ENCODE results near the gene CUX1. TPM values are rescaled to one million over a fixed set of nuclear protein-coding genes. Genes with fewer than 3 reads are reported as not detected.

Gene CUX1
- total RNA-seq, 1 donor from 2014 or later, result 56.5 TPM

GRCh38 chr7:101974393-101974792, 157.0 kb downstream of the CUX1 start:
- H3K4me1 Mint-ChIP-seq (ENCODE audit: low read depth, unreplicated experiment), result peaks cover 11% of the 10 kb centered on the region
- DNase-seq, result no peak
- H3K27me3 Mint-ChIP-seq (ENCODE audit: unreplicated experiment), result peaks cover 4% of the 10 kb centered on the region
- no peak for TF ChIP-seq CTCF (IDR thresholded peaks at IDR 0.05; ENCODE audit: partially characterized antibody, unreplicated experiment)
- H3K36me3 Mint-ChIP-seq (ENCODE audit: unreplicated experiment), result no peaks in the 10 kb centered on the region
- H3K9me3 Mint-ChIP-seq (ENCODE audit: unreplicated experiment), result peaks cover 6% of the 10 kb centered on the region
- H3K4me3 Mint-ChIP-seq (ENCODE audit: unreplicated experiment), result no peak overlapping the region
- H3K27ac Mint-ChIP-seq (ENCODE audit: unreplicated experiment), result no peak overlapping the region

- H3K4me1 Mint-ChIP-seq (ENCODE audit: low read depth, unreplicated experiment), result peaks cover 9% of the 10 kb centered on the region
These were observed 157.6 kb downstream of the CUX1 start for GRCh38 chr7:101975046-101975445.

GRCh38 chr7:101976411-101976810, 159.0 kb downstream of the CUX1 start:
- no peak for DNase-seq
- H3K27ac Mint-ChIP-seq (ENCODE audit: unreplicated experiment), result no peak overlapping the region
- no peak for TF ChIP-seq CTCF (IDR thresholded peaks at IDR 0.05; ENCODE audit: partially characterized antibody, unreplicated experiment)
- peaks cover 4% of the 10 kb centered on the region for H3K27me3 Mint-ChIP-seq (ENCODE audit: unreplicated experiment)
- H3K4me1 Mint-ChIP-seq (ENCODE audit: low read depth, unreplicated experiment), result peaks cover 11% of the 10 kb centered on the region
- H3K36me3 Mint-ChIP-seq (ENCODE audit: unreplicated experiment), result no peaks in the 10 kb centered on the region
- no peak overlapping the region for H3K4me3 Mint-ChIP-seq (ENCODE audit: unreplicated experiment)
- peaks cover 4% of the 10 kb centered on the region for H3K9me3 Mint-ChIP-seq (ENCODE audit: unreplicated experiment)

More at GRCh38 chr7:101975046-101975445, 157.6 kb downstream of the CUX1 start:
- Mint-ChIP-seq H3K36me3 (ENCODE audit: unreplicated experiment) (no peaks in the 10 kb centered on the region), H3K27ac (ENCODE audit: unreplicated experiment) (no peak overlapping the region), H3K4me3 (ENCODE audit: unreplicated experiment) (no peak overlapping the region), H3K27me3 (ENCODE audit: unreplicated experiment) (peaks cover 4% of the 10 kb centered on the region), H3K9me3 (ENCODE audit: unreplicated experiment) (peaks cover 6% of the 10 kb centered on the region)
- TF ChIP-seq CTCF (IDR thresholded peaks at IDR 0.05; ENCODE audit: partially characterized antibody, unreplicated experiment), result no peak
- DNase-seq, result no peak

- H3K9me3 Mint-ChIP-seq (ENCODE audit: unreplicated experiment), result peaks cover 4% of the 10 kb centered on the region
These were observed 159.8 kb downstream of the CUX1 start for GRCh38 chr7:101977249-101977648.

GRCh38 chr7:101978683-101979082, 161.3 kb downstream of the CUX1 start:
- TF ChIP-seq CTCF (IDR thresholded peaks at IDR 0.05; ENCODE audit: partially characterized antibody, unreplicated experiment), result no peak
- Mint-ChIP-seq H3K27me3 (ENCODE audit: unreplicated experiment) (peaks cover 5% of the 10 kb centered on the region), H3K9me3 (ENCODE audit: unreplicated experiment) (peaks cover 8% of the 10 kb centered on the region), H3K4me3 (ENCODE audit: unreplicated experiment) (no peak overlapping the region), H3K36me3 (ENCODE audit: unreplicated experiment) (no peaks in the 10 kb centered on the region), H3K4me1 (ENCODE audit: low read depth, unreplicated experiment) (peaks cover 8% of the 10 kb centered on the region), H3K27ac (ENCODE audit: unreplicated experiment) (no peak overlapping the region)
- DNase-seq, result no peak

More at GRCh38 chr7:101977249-101977648, 159.8 kb downstream of the CUX1 start:
- no peak for TF ChIP-seq CTCF (IDR thresholded peaks at IDR 0.05; ENCODE audit: partially characterized antibody, unreplicated experiment)
- DNase-seq, result no peak
- Mint-ChIP-seq H3K36me3 (ENCODE audit: unreplicated experiment) (no peaks in the 10 kb centered on the region), H3K4me3 (ENCODE audit: unreplicated experiment) (no peak overlapping the region), H3K27me3 (ENCODE audit: unreplicated experiment) (peaks cover 4% of the 10 kb centered on the region), H3K4me1 (ENCODE audit: low read depth, unreplicated experiment) (peaks cover 11% of the 10 kb centered on the region), H3K27ac (ENCODE audit: unreplicated experiment) (no peak overlapping the region)
